Keratinocyte (primary cell): ENCODE data around the gene ARNT2. TPM values are rescaled to one million over a fixed set of nuclear protein-coding genes. Genes with fewer than 3 reads are reported as not detected.

Experiments
- DNase-seq: peaks from one replicate; pipeline ENCODE4 v3.0.0-alpha.2; 2011; ENCODE audit warnings: low read depth, missing footprints, low spot score
- FAIRE-seq: peaks from 2 replicates; lab custom pipeline; 2011; peaks lifted over from hg19 to GRCh38; lab: Jason Lieb, UNC
- H2AFZ ChIP-seq: 2 replicates; pipeline ENCODE4 v1.6.0; 2012; ENCODE audit warnings: low read length, control low read depth, inconsistent platforms; ENCODE audit not compliant: control insufficient read depth
- H3K27ac ChIP-seq: 2 replicates; pipeline ENCODE4 v1.5.1; 2011; ENCODE audit warnings: low read length; ENCODE audit not compliant: control insufficient read depth, insufficient read depth
- H3K27me3 ChIP-seq: 3 replicates; pipeline ENCODE4 v1.6.0; 2011; ENCODE audit warnings: low read length; ENCODE audit not compliant: control insufficient read depth, insufficient read depth; ENCODE audit errors: extremely low read depth
- H3K36me3 ChIP-seq, 2 experiments: 2 replicates in 1 of 2; 3 replicates in 1 of 2; pipeline ENCODE4 v1.5.1; 2011; ENCODE audit warnings: low read length in 2 of 2, mild to moderate bottlenecking in 1 of 2; ENCODE audit not compliant: control insufficient read depth in 2 of 2, insufficient read depth in 2 of 2; ENCODE audit errors: extremely low read depth in 1 of 2
- H3K4me1 ChIP-seq: 3 replicates; pipeline ENCODE4 v1.5.1; 2011; ENCODE audit warnings: low read length; ENCODE audit not compliant: control insufficient read depth, insufficient read depth; ENCODE audit errors: extremely low read depth
- H3K4me2 ChIP-seq: 3 replicates; pipeline ENCODE4 v1.6.0; 2011; ENCODE audit warnings: low read depth, low read length; ENCODE audit not compliant: control insufficient read depth, insufficient read depth; ENCODE audit errors: extremely low read depth
- H3K4me3 ChIP-seq, 3 experiments: fragments of 200-600 bp in 1 of 3; sonication (generic) in 1 of 3; 2 replicates in 2 of 3; 3 replicates in 1 of 3; pipeline ENCODE4 v1.5.1; 2011 to 2016; ENCODE audit warnings: low read length in 3 of 3, mild to moderate bottlenecking in 3 of 3, control low read depth in 2 of 3, inconsistent platforms in 1 of 3, low read depth in 1 of 3, mixed read lengths in 1 of 3, mixed run types in 1 of 3, moderate library complexity in 1 of 3; ENCODE audit not compliant: control insufficient read depth in 2 of 3, insufficient read depth in 2 of 3; ENCODE audit errors: extremely low read depth in 1 of 3
- H3K79me2 ChIP-seq: 2 replicates; pipeline ENCODE4 v1.6.0; 2012; ENCODE audit warnings: low read length; ENCODE audit not compliant: control insufficient read depth, insufficient read depth
- H3K9ac ChIP-seq: 3 replicates; pipeline ENCODE4 v1.6.0; 2011; ENCODE audit warnings: low read length; ENCODE audit not compliant: control insufficient read depth, insufficient read depth; ENCODE audit errors: extremely low read depth
- H3K9me1 ChIP-seq: 3 replicates; pipeline ENCODE4 v1.6.0; 2011; ENCODE audit warnings: low read length; ENCODE audit not compliant: control insufficient read depth, insufficient read depth; ENCODE audit errors: extremely low read depth
- H3K9me3 ChIP-seq: 2 replicates; pipeline ENCODE4 v1.5.1; 2012; ENCODE audit warnings: low read depth, low read length; ENCODE audit not compliant: control insufficient read depth
- H4K20me1 ChIP-seq: 3 replicates; pipeline ENCODE4 v1.6.0; 2011; ENCODE audit warnings: low read length; ENCODE audit not compliant: control insufficient read depth, insufficient read depth; ENCODE audit errors: extremely low read depth
- CTCF ChIP-seq, 3 experiments: IDR thresholded peaks in 1 of 3; conservative IDR thresholded peaks in 1 of 3; optimal IDR thresholded peaks in 1 of 3; 2 replicates in 2 of 3; 3 replicates in 1 of 3; pipeline versions ENCODE3 to v1.5.1; 2011; ENCODE audit warnings: low read length in 3 of 3, mild to moderate bottlenecking in 3 of 3, moderate library complexity in 2 of 3, control low read depth in 1 of 3, inconsistent platforms in 1 of 3; ENCODE audit not compliant: insufficient read depth in 2 of 3; ENCODE audit errors: extremely low read depth in 1 of 3
- EZH2 ChIP-seq: IDR thresholded peaks from one replicate; pipeline ENCODE4 v1.6.1; 2012; ENCODE audit warnings: inconsistent platforms, mild to moderate bottlenecking, low read length, moderate library complexity
- dilution Hi-C: fragments of 300-500 bp; cut with MboI; formaldehyde crosslinking; loops from one replicate; pipeline ENCODE4 v1.7.0; 2020; ENCODE audit warnings: low sequenced_read_pairs; ENCODE audit not compliant: extremely low pct_ligation_motif_present
- polyA plus RNA-seq, 5 experiments: library from polyadenylated mRNA; depleted of rRNA in 3 of 5; stranded (reverse) in 3 of 5; stranded (forward) in 1 of 5; unstranded in 1 of 5; fragments of >200 nt; gene quantifications; 1 replicate in 1 of 5; 2 replicates in 3 of 5; 3 replicates in 1 of 5; pipeline versions ENCODE4 v1.2.1 to v1.2.3, GENCODE V29; 2011 to 2012; ENCODE audit warnings: missing spikeins in 2 of 5, low read depth in 1 of 5, low replicate concordance in 1 of 5

ARNT2 gene
- polyA plus RNA-seq, 1 donor (not counting 4 experiments of a cell fraction or from before 2014, with no cell fraction given), result 0.16 TPM

DNA sequence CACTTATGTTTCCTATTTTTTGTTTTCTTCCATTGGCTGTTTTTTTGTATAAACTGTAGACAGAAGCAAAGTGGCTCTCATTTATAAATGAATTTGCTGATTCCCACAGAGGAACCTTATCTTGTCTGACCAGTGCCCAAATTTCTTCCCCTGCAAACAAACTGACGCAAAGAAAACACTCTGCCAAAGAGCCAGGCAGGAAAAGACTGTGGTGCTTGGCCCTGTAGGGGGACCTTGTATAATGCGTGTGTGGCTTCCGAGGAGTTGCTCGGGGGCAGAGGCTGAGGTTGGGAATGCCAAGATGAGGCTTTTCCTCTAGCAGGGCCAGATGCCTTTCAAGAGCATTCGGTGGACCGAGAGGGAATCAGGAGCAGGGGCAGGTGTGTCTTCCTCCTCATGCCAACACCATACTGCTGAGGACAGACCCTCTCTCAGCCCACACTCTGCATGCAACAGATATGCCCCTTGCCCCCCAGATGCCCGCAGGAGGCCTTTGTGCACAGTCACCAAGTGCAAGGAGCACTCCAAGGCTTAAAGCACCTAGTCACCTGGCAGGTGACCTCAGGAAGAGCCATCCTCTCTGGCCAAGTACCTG, 186.7 kb downstream of the ARNT2 start:
- dilution Hi-C loops, result loop anchor here (25.0 kb wide), 1 partner anchor 96 kb away; the partner anchor contains the start of gene ABHD17C
- Histone ChIP-seq H3K4me1 (peaks cover 45% of the 10 kb centered on the region), H4K20me1 (no peaks in the 10 kb centered on the region), H2AFZ (no peak overlapping the region), H3K27me3 (no peaks in the 10 kb centered on the region), H3K9ac (no peak overlapping the region), H3K4me3 (no peak overlapping the region), H3K4me2 (no peak overlapping the region), H3K9me1 (no peaks in the 10 kb centered on the region), H3K36me3 (no peaks in the 10 kb centered on the region), H3K9me3 (no peaks in the 10 kb centered on the region), H3K27ac (no peak overlapping the region), H3K79me2 (no peaks in the 10 kb centered on the region)
- no peak for FAIRE-seq
- TF ChIP-seq EZH2 (no peak), CTCF (optimal IDR thresholded peaks at IDR 0.05 in 1 of 3, IDR thresholded peaks at IDR 0.05 in 1 of 3, conservative IDR thresholded peaks at IDR 0.05 in 1 of 3; ENCODE audit: extremely low read depth in 1 of 3, insufficient read depth in 2 of 3, low read length in 3 of 3) (no peak)
- no peak for DNase-seq

GRCh38 chr15:80591471-80591870, 187.3 kb downstream of the ARNT2 start:
- Histone ChIP-seq H3K27me3 (no peaks in the 10 kb centered on the region), H4K20me1 (no peaks in the 10 kb centered on the region), H3K79me2 (no peaks in the 10 kb centered on the region), H3K9me3 (no peaks in the 10 kb centered on the region), H3K4me2 (no peak overlapping the region), H2AFZ (no peak overlapping the region), H3K36me3 (no peaks in the 10 kb centered on the region), H3K27ac (no peak overlapping the region), H3K9me1 (no peaks in the 10 kb centered on the region), H3K4me1 (peaks cover 45% of the 10 kb centered on the region), H3K9ac (no peak overlapping the region), H3K4me3 (no peak overlapping the region)
- no peak for TF ChIP-seq CTCF (optimal IDR thresholded peaks at IDR 0.05 in 1 of 3, IDR thresholded peaks at IDR 0.05 in 1 of 3, conservative IDR thresholded peaks at IDR 0.05 in 1 of 3; ENCODE audit: extremely low read depth in 1 of 3, insufficient read depth in 2 of 3, low read length in 3 of 3)
- TF ChIP-seq EZH2, result no peak
- DNase-seq (no peak), FAIRE-seq (no peak)
- dilution Hi-C loops, result loop anchor here (25.0 kb wide), 1 partner anchor 96 kb away; the partner anchor contains the start of gene ABHD17C
